Right atrium auricular region (tissue), 2 donors: ENCODE measurements around the gene RAD51B. TPM values are rescaled to one million over a fixed set of nuclear protein-coding genes. Genes with fewer than 3 reads are reported as not detected.

Source experiments
- DNase-seq: peaks from one replicate; pipeline ENCODE4 v3.0.0-alpha.2; 2019; ENCODE audit warnings: low spot score
- H3K27ac ChIP-seq, 2 donors: fragments of 200-600 bp; sonication (generic); 1 replicate in 1 of 2; 2 replicates in 1 of 2; pipeline ENCODE4 v1.5.1; 2016 to 2019
- H3K27me3 ChIP-seq, 2 donors: fragments of 200-600 bp; sonication (generic); one replicate each; pipeline versions ENCODE4 v1.5.1 to v1.6.0; 2017 to 2019
- H3K36me3 ChIP-seq: fragments of 200-600 bp; sonication (generic); one replicate; pipeline ENCODE4 v1.5.1; 2016
- H3K4me1 ChIP-seq, 2 donors: fragments of 200-600 bp; sonication (generic); one replicate each; pipeline versions ENCODE4 v1.5.1 to v1.6.0; 2017 to 2019
- H3K4me3 ChIP-seq, 2 donors: fragments of 200-600 bp; sonication (generic); 1 replicate in 1 of 2; 2 replicates in 1 of 2; pipeline ENCODE4 v1.5.1; 2017 to 2019; ENCODE audit warnings: mild to moderate bottlenecking in 1 of 2, moderate library complexity in 1 of 2
- H3K9me3 ChIP-seq, 2 donors: fragments of 200-600 bp; sonication (generic); one replicate each; pipeline ENCODE4 v1.5.1; 2019
- CTCF ChIP-seq, 2 donors: fragments of 200-600 bp; sonication (generic); IDR thresholded peaks; one replicate each; pipeline ENCODE4 v1.5.1; 2019; ENCODE audit warnings: antibody characterized with exemption in 2 of 2
- total RNA-seq, 2 donors: library from RNA; depleted of rRNA; stranded (reverse); fragments of >200 nt; gene quantifications; one replicate each; pipeline ENCODE4 v1.1.0, GENCODE V29; 2016

Gene RAD51B
- total RNA-seq, 2 donors from 2014 or later = 1.2 to 1.5 TPM

DNA sequence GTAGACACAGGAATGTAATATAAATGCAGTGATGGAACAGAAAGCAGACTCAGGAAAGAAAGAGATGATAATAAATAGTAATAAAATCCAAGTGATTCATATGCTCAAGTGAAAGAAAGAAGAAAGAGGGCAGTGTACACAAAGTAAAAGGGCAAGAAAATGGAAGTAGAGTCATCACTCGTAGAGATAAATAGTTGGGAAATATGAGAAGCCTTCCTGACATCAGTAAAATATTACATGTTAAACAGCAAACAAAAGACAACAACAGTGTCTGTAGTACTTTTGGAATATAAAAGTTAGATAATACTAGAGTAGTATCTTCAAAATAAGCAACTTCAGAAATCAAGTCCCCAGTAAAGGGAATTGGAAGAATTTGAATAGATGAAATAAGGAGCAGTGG lies 412.3 kb downstream of the RAD51B start:
- TF ChIP-seq CTCF (IDR thresholded peaks at IDR 0.05) = no peak
- Histone ChIP-seq H3K27me3 (no peaks in the 10 kb centered on the region), H3K4me1 (peaks cover 0 to 25% of the 10 kb centered on the region in 2 donors), H3K27ac (peak overlapping the region; percentile 27 to 85), H3K36me3 (no peaks in the 10 kb centered on the region), H3K4me3 (no peak overlapping the region), H3K9me3 (no peaks in the 10 kb centered on the region)
- DNase-seq = no peak

GRCh38 chr14:68232300-68233055 lies 412.9 kb downstream of the RAD51B start:
- Histone ChIP-seq H3K27me3 (no peaks in the 10 kb centered on the region), H3K4me3 (no peak overlapping the region)

DNA sequence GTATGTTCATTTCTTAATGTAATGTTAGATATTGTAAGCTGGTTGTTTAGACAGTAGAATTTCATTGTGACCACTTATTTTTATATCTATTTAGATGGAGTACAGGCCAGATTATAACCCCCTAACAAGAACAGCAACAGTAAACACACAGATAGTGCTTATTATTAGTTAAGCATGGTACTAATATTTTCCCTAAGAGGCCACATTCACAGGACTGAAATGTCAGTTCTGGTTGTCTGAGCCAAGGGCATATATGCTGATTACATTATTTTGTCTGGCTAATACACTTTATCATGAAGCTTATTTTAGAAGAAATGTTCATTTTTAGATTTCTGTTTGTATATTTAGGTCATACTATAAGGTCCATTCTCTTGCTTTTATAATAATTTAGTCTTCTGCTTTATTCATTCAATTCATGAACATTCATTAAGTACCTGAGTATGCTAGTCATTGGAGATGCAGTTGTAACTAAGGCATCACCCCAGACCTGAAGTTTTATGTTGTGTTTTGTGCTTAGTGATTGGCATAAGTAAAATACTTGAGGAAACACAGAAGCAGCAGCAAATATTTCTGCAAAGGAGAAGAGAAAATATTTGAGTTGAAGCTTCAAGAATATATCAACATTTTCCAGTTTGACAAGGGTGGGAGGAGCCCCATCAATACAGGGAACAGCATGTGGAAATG lies 413.7 kb downstream of the RAD51B start:
- no peak for DNase-seq
- H3K4me1 ChIP-seq = peaks cover 0 to 25% of the 10 kb centered on the region in 2 donors
- H3K27me3 ChIP-seq = no peaks in the 10 kb centered on the region
- no peak for TF ChIP-seq CTCF (IDR thresholded peaks at IDR 0.05)
- no peak overlapping the region for H3K4me3 ChIP-seq
- H3K27ac ChIP-seq = peak overlapping the region; percentile 27 to 85
- no peaks in the 10 kb centered on the region for H3K36me3 ChIP-seq
- H3K9me3 ChIP-seq = no peaks in the 10 kb centered on the region

More at GRCh38 chr14:68232300-68233055, 412.9 kb downstream of the RAD51B start:
- TF ChIP-seq CTCF (IDR thresholded peaks at IDR 0.05) = no peak
- Histone ChIP-seq H3K4me1 (peaks cover 0 to 25% of the 10 kb centered on the region in 2 donors), H3K27ac (peak overlapping the region; percentile 27 to 85), H3K36me3 (no peaks in the 10 kb centered on the region), H3K9me3 (no peaks in the 10 kb centered on the region)
- DNase-seq = peak; percentile 77

DNA sequence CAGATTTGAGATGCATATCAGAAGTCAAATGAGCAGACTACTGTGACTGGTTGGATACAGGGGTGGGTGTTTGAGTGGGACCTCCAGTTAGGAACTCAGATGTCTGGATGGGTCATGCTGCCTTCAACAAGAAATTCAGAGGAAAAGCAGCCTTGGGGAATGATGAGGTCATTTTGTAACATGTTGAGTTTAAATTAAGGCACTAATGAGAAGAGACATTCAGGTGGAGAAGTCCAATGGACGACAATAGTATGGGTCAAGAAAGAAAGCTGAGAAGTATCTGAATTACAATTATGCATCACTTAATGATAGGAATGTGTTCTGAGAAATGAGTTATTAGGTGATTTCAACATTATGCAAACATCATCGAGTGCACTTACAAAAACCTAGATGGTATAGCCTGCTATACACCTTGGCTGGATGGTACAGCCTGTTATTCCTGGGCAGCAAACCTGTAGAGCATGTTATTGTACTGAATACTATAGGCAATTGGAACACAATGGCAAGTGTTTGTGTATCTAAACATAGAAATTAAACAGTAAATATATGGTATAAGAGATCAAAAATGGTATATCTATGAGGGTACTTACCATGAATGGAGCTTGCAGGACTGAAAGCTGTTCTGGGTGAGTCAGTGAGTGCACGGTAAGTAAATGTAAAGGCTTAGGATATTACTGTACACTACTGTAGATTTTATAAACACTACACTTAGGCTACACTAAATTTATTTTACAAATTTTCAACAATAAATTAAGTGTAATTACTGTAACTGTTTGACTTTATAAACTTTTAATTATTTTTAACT lies 414.7 kb downstream of the RAD51B start:
- DNase-seq = no peak
- TF ChIP-seq CTCF (IDR thresholded peaks at IDR 0.05) = no peak
- Histone ChIP-seq H3K4me1 (peaks cover 0 to 25% of the 10 kb centered on the region in 2 donors), H3K4me3 (no peak overlapping the region), H3K27me3 (no peaks in the 10 kb centered on the region), H3K27ac (no peak overlapping the region), H3K9me3 (no peaks in the 10 kb centered on the region), H3K36me3 (no peaks in the 10 kb centered on the region)

DNA sequence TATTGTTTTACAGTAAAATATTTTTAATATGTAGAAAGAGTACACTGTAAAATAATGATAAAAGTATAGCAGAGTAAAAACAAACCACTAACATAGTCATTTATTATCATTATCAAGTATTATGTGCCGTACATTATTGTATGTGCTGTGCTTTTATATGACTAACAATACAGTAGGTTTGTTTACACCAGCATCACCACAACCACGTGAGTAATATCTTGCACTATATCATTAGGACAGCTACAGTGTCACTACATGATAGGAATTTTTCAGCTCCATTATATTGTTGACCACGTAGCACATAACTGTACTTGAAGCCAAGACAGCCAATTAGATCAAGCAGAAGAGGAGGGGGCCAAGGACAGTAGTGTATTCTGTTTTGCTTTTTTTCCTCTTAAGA lies 415.4 kb downstream of the RAD51B start:
- Histone ChIP-seq H3K27me3 (no peaks in the 10 kb centered on the region), H3K36me3 (no peaks in the 10 kb centered on the region), H3K4me3 (no peak overlapping the region), H3K27ac (no peak overlapping the region), H3K9me3 (no peaks in the 10 kb centered on the region), H3K4me1 (peaks cover 0 to 31% of the 10 kb centered on the region in 2 donors)
- no peak for DNase-seq
- no peak for TF ChIP-seq CTCF (IDR thresholded peaks at IDR 0.05)
